Measurements from ENCODE around the gene TEX11.

- TF ChIP-seq EZH2 (IDR thresholded peaks at IDR 0.05; ENCODE audit: insufficient read depth, low read length), result no peak
- TF ChIP-seq, protein P1, sequence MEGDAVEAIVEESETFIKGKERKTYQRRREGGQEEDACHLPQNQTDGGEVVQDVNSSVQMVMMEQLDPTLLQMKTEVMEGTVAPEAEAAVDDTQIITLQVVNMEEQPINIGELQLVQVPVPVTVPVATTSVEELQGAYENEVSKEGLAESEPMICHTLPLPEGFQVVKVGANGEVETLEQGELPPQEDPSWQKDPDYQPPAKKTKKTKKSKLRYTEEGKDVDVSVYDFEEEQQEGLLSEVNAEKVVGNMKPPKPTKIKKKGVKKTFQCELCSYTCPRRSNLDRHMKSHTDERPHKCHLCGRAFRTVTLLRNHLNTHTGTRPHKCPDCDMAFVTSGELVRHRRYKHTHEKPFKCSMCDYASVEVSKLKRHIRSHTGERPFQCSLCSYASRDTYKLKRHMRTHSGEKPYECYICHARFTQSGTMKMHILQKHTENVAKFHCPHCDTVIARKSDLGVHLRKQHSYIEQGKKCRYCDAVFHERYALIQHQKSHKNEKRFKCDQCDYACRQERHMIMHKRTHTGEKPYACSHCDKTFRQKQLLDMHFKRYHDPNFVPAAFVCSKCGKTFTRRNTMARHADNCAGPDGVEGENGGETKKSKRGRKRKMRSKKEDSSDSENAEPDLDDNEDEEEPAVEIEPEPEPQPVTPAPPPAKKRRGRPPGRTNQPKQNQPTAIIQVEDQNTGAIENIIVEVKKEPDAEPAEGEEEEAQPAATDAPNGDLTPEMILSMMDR (IDR thresholded peaks at IDR 0.05; ENCODE audit: insufficient read depth, low read depth, low read length), result no peak
Observed at GRCh38 chrX:70901465-70901864, 7.0 kb downstream of the TEX11 start.

All from astrocyte (in vitro differentiated cells and primary cell).